Fibroblast of pulmonary artery (primary cell): ENCODE results near the gene PP2D1.

Source experiments
- DNase-seq: peaks from one replicate; pipeline ENCODE4 v3.0.0-alpha.2; 2010; ENCODE audit warnings: low read depth
- H3K4me3 ChIP-seq: replicated peaks from 2 replicates; pipeline ENCODE4 v1.5.1; 2011; ENCODE audit warnings: low read depth, mild to moderate bottlenecking, control low read depth, low read length, moderate library complexity
- CTCF ChIP-seq: IDR thresholded peaks from 2 replicates; pipeline ENCODE4 v1.5.1; 2011; ENCODE audit warnings: mild to moderate bottlenecking, control low read depth, low read length, inconsistent platforms; ENCODE audit errors: missing control alignments

The PP2D1 gene

GRCh38 chr3:19947549-19948225 is 64.4 kb downstream of the PP2D1 start:
- TF ChIP-seq CTCF = no peak
- DNase-seq = peak; percentile 30
- H3K4me3 ChIP-seq = peak overlapping the region; percentile 96

GRCh38 chr3:19946832-19947548 is 65.1 kb downstream of the PP2D1 start, which contains the start of gene RAB5A:
RAB5A (plus strand) TSS chr3:19947097; CDS start chr3:19950899, 3,802 bp downstream.
- peak; percentile 99 for DNase-seq
- TF ChIP-seq CTCF = no peak
- H3K4me3 ChIP-seq = peak within 1 kb of the TSS; percentile 96

GRCh38 chr3:19945969-19946831 is 65.9 kb downstream of the PP2D1 start:
- DNase-seq = no peak
- no peak for TF ChIP-seq CTCF
- peak overlapping the region; percentile 96 for H3K4me3 ChIP-seq

- TF ChIP-seq CTCF = no peak
- DNase-seq = no peak
- H3K4me3 ChIP-seq = no peak overlapping the region
Measured at GRCh38 chr3:19945534-19945933, 66.5 kb downstream of the PP2D1 start.

GRCh38 chr3:19940643-19941042 is 71.4 kb downstream of the PP2D1 start:
- DNase-seq = no peak
- TF ChIP-seq CTCF = no peak
- H3K4me3 ChIP-seq = no peak overlapping the region

GRCh38 chr3:19938295-19938627 is 73.8 kb downstream of the PP2D1 start:
- no peak for DNase-seq
- TF ChIP-seq CTCF = no peak

More at GRCh38 chr3:19938295-19938627, 73.8 kb downstream of the PP2D1 start:
- H3K4me3 ChIP-seq = no peak overlapping the region
